NOMO-1 treated with DMSO at 0.1 percent for 48 hours (cell line): ENCODE measurements around the gene GNG11.

Experiments
- DNase-seq: peaks from one replicate; lab custom pipeline; 2025; ENCODE audit not compliant: unreplicated experiment; lab: John Stamatoyannopoulos, UW

Gene GNG11

DNA sequence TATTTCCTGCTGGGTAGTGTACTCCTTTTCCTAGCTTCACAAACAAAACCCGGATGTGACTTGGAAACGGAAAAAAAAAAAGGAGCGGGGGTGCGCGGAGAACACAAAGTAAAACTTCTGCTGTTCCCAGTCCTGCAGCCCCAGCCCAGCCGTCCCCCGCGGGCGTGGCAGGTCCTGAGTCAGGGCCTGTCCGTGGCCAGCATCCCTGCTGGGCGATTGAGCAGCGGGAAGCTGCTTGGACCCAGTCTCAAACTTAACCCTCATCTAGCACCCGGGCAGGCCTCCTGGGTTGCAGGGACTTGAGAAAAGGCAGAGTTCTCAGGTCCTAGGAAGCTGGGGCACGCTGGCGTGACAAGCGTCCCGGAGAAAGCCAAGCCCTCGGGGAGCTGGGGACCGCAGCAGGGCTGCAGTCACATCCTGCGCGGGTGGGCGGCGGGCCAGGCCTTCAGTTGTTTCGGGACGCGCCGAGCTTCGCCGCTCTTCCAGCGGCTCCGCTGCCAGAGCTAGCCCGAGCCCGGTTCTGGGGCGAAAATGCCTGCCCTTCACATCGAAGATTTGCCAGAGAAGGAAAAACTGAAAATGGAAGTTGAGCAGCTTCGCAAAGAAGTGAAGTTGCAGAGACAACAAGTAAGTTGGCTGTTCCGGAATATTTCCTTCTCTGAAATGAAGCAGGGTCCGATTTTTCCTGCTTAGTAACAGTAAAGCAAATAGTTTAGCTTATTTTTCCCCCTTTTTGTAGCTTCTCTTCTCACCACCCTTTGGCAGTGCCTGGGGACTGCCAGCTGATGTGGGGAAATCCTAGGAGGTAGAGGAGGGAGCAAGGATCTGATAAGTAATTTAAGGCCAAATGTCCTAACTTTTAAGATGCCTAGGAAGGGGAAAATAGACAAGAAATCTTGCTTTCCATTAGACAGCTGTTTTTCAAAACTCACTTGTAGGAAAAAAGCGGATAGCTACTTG lies at the start of gene GNG11:
Gene GNG11 (plus strand): TSS at position 129 of the 960 bp plus-strand sequence. CDS start 403 bp downstream, at position 532.
- DNase-seq = peak; percentile 55

DNA sequence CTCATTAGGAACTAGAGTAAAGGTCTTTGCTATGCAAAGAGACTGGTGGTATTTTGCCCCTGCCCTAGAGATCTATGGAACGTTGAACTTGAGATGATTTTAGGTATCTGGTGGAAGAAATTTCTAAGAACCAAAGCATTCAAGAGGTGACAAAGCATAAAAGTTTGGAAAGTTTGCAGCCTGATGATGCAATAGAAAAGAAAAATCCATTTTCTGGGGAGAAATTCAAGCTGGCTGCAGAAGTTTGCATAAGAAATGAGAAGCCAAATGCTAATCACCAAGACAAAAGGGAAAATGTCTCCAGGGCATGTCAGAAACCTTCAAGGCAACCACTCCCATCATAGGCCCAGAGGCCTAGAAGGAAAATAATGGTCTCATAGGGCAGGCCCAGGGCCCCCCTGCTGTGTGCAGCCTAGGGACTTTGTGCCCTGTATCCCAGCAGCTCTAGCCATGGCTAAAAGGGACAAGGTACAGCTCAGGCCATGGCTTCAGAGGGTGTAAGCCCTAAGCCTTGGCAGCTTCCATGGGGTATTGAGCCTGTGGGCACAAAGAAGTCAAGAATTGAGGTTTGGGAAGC lies 47.4 kb upstream of the GNG11 start:
- no peak for DNase-seq

DNA sequence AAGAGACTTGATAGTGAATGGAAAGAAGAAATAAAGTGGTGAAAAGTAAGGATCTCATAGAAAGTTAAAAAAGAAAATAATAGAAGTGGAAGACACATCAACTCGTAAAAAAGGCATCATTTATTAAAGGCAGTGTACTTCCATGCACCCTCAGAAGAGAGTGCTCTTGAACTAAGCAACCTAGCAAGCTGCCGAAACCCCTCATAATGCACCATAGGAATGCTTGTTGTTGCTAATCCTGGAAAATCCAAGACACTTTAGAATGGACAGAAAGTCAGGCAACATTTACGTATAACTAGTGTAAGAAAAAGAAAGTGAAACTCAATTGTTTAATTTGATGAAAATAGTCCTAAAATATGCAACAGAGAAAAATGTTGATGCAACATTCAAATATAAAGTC lies 43.8 kb upstream of the GNG11 start:
- no peak for DNase-seq

- DNase-seq = no peak
These were observed 42.2 kb upstream of the GNG11 start for GRCh38 chr7:93879356-93879755.

DNA sequence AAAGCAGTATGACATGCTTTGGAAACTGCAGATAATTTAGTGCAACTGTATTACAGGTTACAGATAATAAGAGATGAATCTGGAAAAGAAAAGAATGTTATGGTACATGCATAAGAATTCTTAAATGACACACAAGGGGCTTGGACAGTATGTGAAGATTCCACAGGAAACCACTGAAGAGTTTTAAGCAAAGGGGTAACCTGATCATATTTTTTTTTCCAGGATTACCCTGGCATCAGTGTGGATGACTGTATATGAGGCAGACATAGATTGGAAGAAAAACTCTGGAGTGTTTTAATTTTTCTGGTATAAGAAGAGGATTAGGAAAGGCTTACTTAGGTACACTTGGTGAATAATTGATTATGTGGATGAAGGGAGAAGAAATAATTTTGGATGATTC lies 39.1 kb upstream of the GNG11 start:
- DNase-seq = no peak

DNA sequence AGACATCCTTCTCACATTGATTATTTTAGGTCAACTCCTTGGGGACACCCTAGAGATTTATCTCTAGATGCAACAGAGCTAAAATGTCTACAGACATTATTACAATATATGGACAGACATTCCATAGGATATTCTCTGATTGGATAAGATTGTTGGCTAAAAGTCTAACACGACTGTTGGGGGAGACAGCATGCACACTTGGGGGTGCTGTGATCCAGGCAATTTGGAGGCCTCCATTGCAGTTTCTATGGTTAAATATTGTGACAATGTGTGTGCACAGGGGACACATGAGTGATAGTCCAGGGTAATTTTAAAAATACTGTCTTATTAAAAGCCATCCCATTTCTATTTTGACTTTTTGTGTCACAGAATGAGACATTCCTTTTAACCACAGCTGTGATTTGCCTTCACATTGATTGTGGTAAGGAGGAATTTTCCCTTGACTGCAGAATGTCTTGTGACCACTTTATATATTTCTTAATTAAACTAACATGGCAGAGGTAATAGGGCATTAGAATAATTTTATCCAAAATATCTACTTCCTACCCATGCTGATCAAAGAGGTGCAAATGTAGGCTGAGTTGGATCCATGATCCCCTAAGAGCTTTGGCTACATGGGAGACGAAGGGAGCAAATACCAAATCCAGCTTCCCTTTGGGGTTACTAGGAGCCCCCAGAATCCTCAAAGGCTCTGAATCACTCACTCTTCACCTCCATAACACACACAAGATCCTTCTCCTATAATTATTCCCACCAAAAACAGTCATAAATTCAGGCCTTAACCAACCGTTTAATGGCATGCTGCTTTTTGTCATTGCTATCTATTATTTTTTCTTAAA lies 38.2 kb upstream of the GNG11 start:
- no peak for DNase-seq

DNA sequence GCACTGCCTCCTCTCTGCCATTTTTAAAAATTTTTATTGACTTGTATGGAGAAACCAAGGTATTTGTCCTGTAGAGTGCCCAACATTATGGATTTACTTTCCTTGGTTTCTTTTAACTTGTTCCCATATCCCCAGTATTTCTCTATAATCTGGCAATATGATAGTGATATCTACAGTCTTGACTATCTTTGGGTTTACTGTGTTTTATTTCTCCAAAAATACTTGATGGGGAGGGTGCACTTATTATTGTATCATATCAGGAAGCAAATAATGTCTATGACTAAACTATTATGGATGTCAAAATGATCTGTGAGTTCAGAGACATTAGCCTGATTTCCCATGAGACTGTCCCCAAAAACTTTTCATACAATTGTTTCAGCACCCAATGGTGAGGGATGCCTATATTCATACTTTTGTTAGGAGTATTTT lies 37.6 kb upstream of the GNG11 start:
- no peak for DNase-seq

DNA sequence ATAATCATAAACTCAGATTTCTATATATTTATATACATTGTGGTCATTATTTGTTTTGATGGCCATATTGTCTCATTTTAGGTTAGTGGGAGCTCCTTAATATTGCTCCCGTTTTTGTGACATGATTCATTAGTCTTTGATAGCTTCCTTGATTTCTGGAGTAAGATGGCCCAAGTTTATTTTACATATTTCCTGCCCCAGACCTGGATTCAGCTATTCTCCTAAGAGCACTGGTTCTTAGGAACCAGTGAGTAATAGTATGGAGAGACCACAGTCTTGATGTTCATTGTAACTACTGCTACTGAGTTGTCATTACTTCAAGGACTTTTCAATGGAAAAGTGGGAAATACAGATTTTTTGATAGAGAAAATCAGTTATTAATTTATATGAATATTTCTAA lies 37.0 kb upstream of the GNG11 start:
- DNase-seq = no peak

DNA sequence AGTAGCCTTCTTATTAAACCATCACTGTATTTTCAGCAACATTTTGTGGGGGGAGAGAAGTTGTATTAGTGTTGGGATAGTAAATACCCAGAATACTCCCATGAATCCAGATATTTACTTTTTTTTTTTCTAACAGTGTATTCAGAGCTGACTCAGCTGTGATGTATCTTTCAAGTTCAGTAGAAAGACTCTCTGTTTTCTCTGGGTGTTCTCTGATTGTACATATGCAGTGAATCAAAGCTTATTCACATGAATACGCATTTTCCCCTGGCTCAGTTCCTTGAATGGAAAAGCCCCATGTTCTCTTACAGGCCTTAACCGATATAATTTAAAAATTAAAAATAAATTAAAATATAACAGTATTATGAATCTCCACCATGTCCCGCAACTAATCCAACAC lies 32.3 kb upstream of the GNG11 start:
- no peak for DNase-seq

- DNase-seq = peak; percentile 23
These were observed 31.5 kb upstream of the GNG11 start for GRCh38 chr7:93890041-93890463.

- no peak for DNase-seq
These were observed 31.0 kb upstream of the GNG11 start, which contains the start of gene TFPI2 for GRCh38 chr7:93890464-93891068. TFPI2 (minus strand) TSS chr7:93890753; CDS start chr7:93890678, 75 bp downstream.

DNA sequence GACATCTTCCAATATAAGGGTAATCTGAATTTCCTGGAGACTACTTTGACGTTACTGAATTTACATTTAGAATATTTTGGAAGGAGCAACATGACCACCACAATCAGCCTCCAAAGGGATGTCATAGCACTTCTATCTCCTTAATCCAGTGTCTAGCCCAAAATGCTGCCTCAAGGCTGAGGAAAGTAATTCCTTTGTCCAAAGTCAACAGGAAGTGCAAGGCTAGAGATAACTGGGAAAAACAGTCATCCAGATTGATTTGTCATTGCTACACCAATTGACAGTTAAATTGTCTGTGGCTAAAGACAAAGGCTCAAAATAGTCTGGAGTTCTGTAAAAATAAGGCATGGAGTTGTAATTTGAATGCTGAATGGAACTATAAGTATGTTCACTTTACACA lies 27.1 kb upstream of the GNG11 start:
- no peak for DNase-seq

- DNase-seq = no peak
These were observed 26.4 kb upstream of the GNG11 start for GRCh38 chr7:93894966-93895640.

- DNase-seq = no peak
These were observed 25.5 kb upstream of the GNG11 start for GRCh38 chr7:93895859-93896600.

DNA sequence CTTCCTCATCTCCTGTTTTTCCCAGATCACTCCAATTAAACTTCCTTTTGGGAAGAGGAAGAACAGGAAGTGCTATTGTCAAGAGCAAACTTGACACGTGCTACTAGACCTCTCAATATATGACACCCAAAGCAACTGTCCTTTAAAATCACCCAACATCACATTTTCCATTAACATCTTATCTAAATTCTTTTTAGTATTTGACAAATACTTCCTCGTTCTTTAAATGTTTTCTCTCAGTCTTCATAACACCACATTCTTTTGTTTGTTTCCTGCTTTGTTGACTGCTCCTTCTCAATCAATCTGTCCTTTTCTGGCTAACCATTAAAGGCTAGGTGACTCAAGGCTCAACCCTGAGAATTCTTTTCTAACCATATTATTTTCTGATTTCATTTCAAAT lies 23.9 kb upstream of the GNG11 start:
- no peak for DNase-seq

GRCh38 chr7:93902777-93903423 lies 18.6 kb upstream of the GNG11 start:
- peak; percentile 50 for DNase-seq

- no peak for DNase-seq
These were observed 15.3 kb upstream of the GNG11 start, which contains the start of gene GNGT1 for GRCh38 chr7:93906267-93906666. GNGT1 (plus strand) TSS chr7:93906567; CDS start chr7:93906747, 180 bp downstream.

DNA sequence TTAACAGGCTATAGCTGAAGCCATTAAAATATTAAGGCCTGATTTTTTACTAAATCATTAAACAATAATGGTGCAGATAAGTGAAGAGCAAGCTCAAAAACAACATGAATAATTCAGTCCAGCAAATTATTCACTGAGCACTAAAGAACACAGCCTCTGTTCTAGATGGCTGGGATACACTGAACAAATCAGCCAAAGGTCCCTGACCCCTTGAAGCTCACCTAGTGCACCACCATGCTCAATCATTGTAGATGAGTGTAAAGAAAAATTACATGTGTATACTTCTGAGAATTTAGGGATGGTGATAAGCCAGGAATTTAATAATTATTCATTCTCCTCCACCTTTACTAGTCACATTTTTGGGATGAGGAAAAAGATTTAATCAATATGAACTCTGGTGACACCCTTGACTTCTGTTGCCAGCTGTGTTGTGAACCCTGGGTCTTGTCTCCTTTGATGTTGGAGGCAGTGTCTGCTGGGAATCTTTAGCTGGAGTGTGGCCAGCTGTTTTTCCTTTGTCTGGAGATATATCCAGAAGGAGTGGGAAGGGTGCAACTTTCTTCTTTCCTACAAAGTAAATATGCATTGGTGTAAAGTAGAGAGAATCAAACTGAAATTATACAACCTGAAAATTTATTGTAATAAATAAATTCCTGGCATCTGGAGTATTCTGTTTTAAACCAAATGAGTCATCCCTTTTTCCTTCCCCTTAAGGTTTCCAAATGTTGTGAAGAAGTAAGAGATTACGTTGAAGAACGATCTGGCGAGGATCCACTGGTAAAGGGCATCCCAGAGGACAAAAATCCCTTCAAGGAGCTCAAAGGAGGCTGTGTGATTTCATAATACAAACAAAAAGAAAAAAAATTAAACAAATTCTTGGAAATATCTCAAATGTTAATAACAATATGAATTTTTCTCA lies 11.2 kb upstream of the GNG11 start:
- no peak for DNase-seq
